ENCODE results near the gene SPRR4.

SPRR4 gene

GRCh38 chr1:152951711-152952110 lies 18.7 kb upstream of the SPRR4 start:
- Histone ChIP-seq H3K4me1 (ENCODE audit: insufficient read depth, low read length) (no peaks in the 10 kb centered on the region), H3K27ac (ENCODE audit: low read length) (no peak overlapping the region), H3K9ac (ENCODE audit: low read depth, low read length) (no peak overlapping the region), H3K9me3 (ENCODE audit: insufficient read depth, low read depth, low read length) (no peaks in the 10 kb centered on the region; the same call in 1 of the 2 replicates), H3K27me3 (ENCODE audit: insufficient read depth, low read length) (no peaks in the 10 kb centered on the region), H3K4me3 (ENCODE audit: low read length) (no peak overlapping the region), H3K36me3 (ENCODE audit: insufficient read depth, low read depth, low read length) (no peaks in the 10 kb centered on the region)

- H3K4me1 ChIP-seq (ENCODE audit: insufficient read depth, low read length), result no peaks in the 10 kb centered on the region
- no peaks in the 10 kb centered on the region for H3K27me3 ChIP-seq (ENCODE audit: insufficient read depth, low read length)
- H3K27ac ChIP-seq (ENCODE audit: low read length), result no peak overlapping the region
- no peaks in the 10 kb centered on the region for H3K36me3 ChIP-seq (ENCODE audit: insufficient read depth, low read depth, low read length)
- no peaks in the 10 kb centered on the region; the same call in 1 of the 2 replicates for H3K9me3 ChIP-seq (ENCODE audit: insufficient read depth, low read depth, low read length)
- H3K9ac ChIP-seq (ENCODE audit: low read depth, low read length), result no peak overlapping the region
- no peak overlapping the region for H3K4me3 ChIP-seq (ENCODE audit: low read length)
These were observed 16.7 kb upstream of the SPRR4 start for GRCh38 chr1:152953761-152954160.

- H3K9me3 ChIP-seq (ENCODE audit: insufficient read depth, low read depth, low read length), result no peaks in the 10 kb centered on the region; the same call in 1 of the 2 replicates
These were observed 16.0 kb upstream of the SPRR4 start for GRCh38 chr1:152954436-152954835.

GRCh38 chr1:152957561-152957960 lies 12.9 kb upstream of the SPRR4 start:
- no peaks in the 10 kb centered on the region; the same call in 1 of the 2 replicates for H3K27me3 ChIP-seq (ENCODE audit: insufficient read depth, low read length)
- H3K4me1 ChIP-seq (ENCODE audit: insufficient read depth, low read length), result no peaks in the 10 kb centered on the region
- H3K4me3 ChIP-seq (ENCODE audit: low read length), result no peak overlapping the region
- H3K27ac ChIP-seq (ENCODE audit: low read length), result no peak overlapping the region
- H3K9me3 ChIP-seq (ENCODE audit: insufficient read depth, low read depth, low read length), result no peaks in the 10 kb centered on the region
- H3K36me3 ChIP-seq (ENCODE audit: insufficient read depth, low read depth, low read length), result no peaks in the 10 kb centered on the region
- H3K9ac ChIP-seq (ENCODE audit: low read depth, low read length), result no peak overlapping the region

More at GRCh38 chr1:152954436-152954835, 16.0 kb upstream of the SPRR4 start:
- Histone ChIP-seq H3K27ac (ENCODE audit: low read length) (no peak overlapping the region), H3K36me3 (ENCODE audit: insufficient read depth, low read depth, low read length) (no peaks in the 10 kb centered on the region), H3K9ac (ENCODE audit: low read depth, low read length) (no peak overlapping the region), H3K4me3 (ENCODE audit: low read length) (no peak overlapping the region), H3K27me3 (ENCODE audit: insufficient read depth, low read length) (no peaks in the 10 kb centered on the region), H3K4me1 (ENCODE audit: insufficient read depth, low read length) (no peaks in the 10 kb centered on the region)

- H3K27ac ChIP-seq (ENCODE audit: low read length), result no peak overlapping the region
These were observed 11.2 kb upstream of the SPRR4 start for GRCh38 chr1:152959273-152959672.

GRCh38 chr1:152959801-152960451 lies 10.5 kb upstream of the SPRR4 start:
- Histone ChIP-seq H3K27me3 (ENCODE audit: insufficient read depth, low read length) (no peaks in the 10 kb centered on the region; the same call in 1 of the 2 replicates), H3K9me3 (ENCODE audit: insufficient read depth, low read depth, low read length) (no peaks in the 10 kb centered on the region), H3K36me3 (ENCODE audit: insufficient read depth, low read depth, low read length) (no peaks in the 10 kb centered on the region), H3K4me3 (ENCODE audit: low read length) (no peak overlapping the region), H3K4me1 (ENCODE audit: insufficient read depth, low read length) (no peaks in the 10 kb centered on the region), H3K27ac (ENCODE audit: low read length) (no peak overlapping the region), H3K9ac (ENCODE audit: low read depth, low read length) (no peak overlapping the region)

More at GRCh38 chr1:152959273-152959672, 11.2 kb upstream of the SPRR4 start:
- no peaks in the 10 kb centered on the region; the same call in 1 of the 2 replicates for H3K27me3 ChIP-seq (ENCODE audit: insufficient read depth, low read length)
- no peak overlapping the region for H3K4me3 ChIP-seq (ENCODE audit: low read length)
- H3K4me1 ChIP-seq (ENCODE audit: insufficient read depth, low read length), result no peaks in the 10 kb centered on the region
- no peak overlapping the region for H3K9ac ChIP-seq (ENCODE audit: low read depth, low read length)
- H3K36me3 ChIP-seq (ENCODE audit: insufficient read depth, low read depth, low read length), result no peaks in the 10 kb centered on the region
- no peaks in the 10 kb centered on the region for H3K9me3 ChIP-seq (ENCODE audit: insufficient read depth, low read depth, low read length)

GRCh38 chr1:152960452-152961044 lies 9.9 kb upstream of the SPRR4 start:
- Histone ChIP-seq H3K36me3 (ENCODE audit: insufficient read depth, low read depth, low read length) (no peaks in the 10 kb centered on the region), H3K9me3 (ENCODE audit: insufficient read depth, low read depth, low read length) (no peaks in the 10 kb centered on the region), H3K9ac (ENCODE audit: low read depth, low read length) (no peak overlapping the region), H3K4me1 (ENCODE audit: insufficient read depth, low read length) (no peaks in the 10 kb centered on the region), H3K27ac (ENCODE audit: low read length) (no peak overlapping the region), H3K27me3 (ENCODE audit: insufficient read depth, low read length) (no peaks in the 10 kb centered on the region; the same call in 1 of the 2 replicates), H3K4me3 (ENCODE audit: low read length) (no peak overlapping the region)

- Histone ChIP-seq H3K27me3 (ENCODE audit: insufficient read depth, low read length) (no peaks in the 10 kb centered on the region; the same call in 1 of the 2 replicates), H3K4me1 (ENCODE audit: insufficient read depth, low read length) (no peaks in the 10 kb centered on the region), H3K36me3 (ENCODE audit: insufficient read depth, low read depth, low read length) (no peaks in the 10 kb centered on the region), H3K9ac (ENCODE audit: low read depth, low read length) (no peak overlapping the region), H3K4me3 (ENCODE audit: low read length) (no peak overlapping the region), H3K9me3 (ENCODE audit: insufficient read depth, low read depth, low read length) (no peaks in the 10 kb centered on the region), H3K27ac (ENCODE audit: low read length) (no peak overlapping the region)
These were observed 9.1 kb upstream of the SPRR4 start for GRCh38 chr1:152961226-152961891.

GRCh38 chr1:152962876-152963415 lies 7.5 kb upstream of the SPRR4 start:
- Histone ChIP-seq H3K36me3 (ENCODE audit: insufficient read depth, low read depth, low read length) (no peaks in the 10 kb centered on the region), H3K9me3 (ENCODE audit: insufficient read depth, low read depth, low read length) (no peaks in the 10 kb centered on the region), H3K4me1 (ENCODE audit: insufficient read depth, low read length) (no peaks in the 10 kb centered on the region), H3K27ac (ENCODE audit: low read length) (no peak overlapping the region), H3K27me3 (ENCODE audit: insufficient read depth, low read length) (no peaks in the 10 kb centered on the region; the same call in 1 of the 2 replicates), H3K9ac (ENCODE audit: low read depth, low read length) (no peak overlapping the region), H3K4me3 (ENCODE audit: low read length) (no peak overlapping the region)

GRCh38 chr1:152964536-152964935 lies 5.9 kb upstream of the SPRR4 start:
- Histone ChIP-seq H3K27ac (ENCODE audit: low read length) (no peak overlapping the region), H3K9ac (ENCODE audit: low read depth, low read length) (no peak overlapping the region), H3K4me1 (ENCODE audit: insufficient read depth, low read length) (no peaks in the 10 kb centered on the region), H3K4me3 (ENCODE audit: low read length) (no peak overlapping the region), H3K36me3 (ENCODE audit: insufficient read depth, low read depth, low read length) (no peaks in the 10 kb centered on the region), H3K9me3 (ENCODE audit: insufficient read depth, low read depth, low read length) (no peaks in the 10 kb centered on the region), H3K27me3 (ENCODE audit: insufficient read depth, low read length) (no peaks in the 10 kb centered on the region; the same call in 1 of the 2 replicates)

GRCh38 chr1:152965853-152966252 lies 4.6 kb upstream of the SPRR4 start:
- Histone ChIP-seq H3K4me3 (ENCODE audit: low read length) (no peak overlapping the region), H3K27ac (ENCODE audit: low read length) (no peak overlapping the region), H3K4me1 (ENCODE audit: insufficient read depth, low read length) (no peaks in the 10 kb centered on the region), H3K9ac (ENCODE audit: low read depth, low read length) (no peak overlapping the region), H3K9me3 (ENCODE audit: insufficient read depth, low read depth, low read length) (no peaks in the 10 kb centered on the region), H3K36me3 (ENCODE audit: insufficient read depth, low read depth, low read length) (no peaks in the 10 kb centered on the region), H3K27me3 (ENCODE audit: insufficient read depth, low read length) (no peaks in the 10 kb centered on the region)
